ENCODE results near the gene BMPER. TPM values are rescaled to one million over a fixed set of nuclear protein-coding genes. Genes with fewer than 3 reads are reported as not detected.

BMPER gene
- total and polyA plus RNA-seq, 12 donors: 0.29 to 1.9 (median 0.85) TPM; not detected in 2

DNA sequence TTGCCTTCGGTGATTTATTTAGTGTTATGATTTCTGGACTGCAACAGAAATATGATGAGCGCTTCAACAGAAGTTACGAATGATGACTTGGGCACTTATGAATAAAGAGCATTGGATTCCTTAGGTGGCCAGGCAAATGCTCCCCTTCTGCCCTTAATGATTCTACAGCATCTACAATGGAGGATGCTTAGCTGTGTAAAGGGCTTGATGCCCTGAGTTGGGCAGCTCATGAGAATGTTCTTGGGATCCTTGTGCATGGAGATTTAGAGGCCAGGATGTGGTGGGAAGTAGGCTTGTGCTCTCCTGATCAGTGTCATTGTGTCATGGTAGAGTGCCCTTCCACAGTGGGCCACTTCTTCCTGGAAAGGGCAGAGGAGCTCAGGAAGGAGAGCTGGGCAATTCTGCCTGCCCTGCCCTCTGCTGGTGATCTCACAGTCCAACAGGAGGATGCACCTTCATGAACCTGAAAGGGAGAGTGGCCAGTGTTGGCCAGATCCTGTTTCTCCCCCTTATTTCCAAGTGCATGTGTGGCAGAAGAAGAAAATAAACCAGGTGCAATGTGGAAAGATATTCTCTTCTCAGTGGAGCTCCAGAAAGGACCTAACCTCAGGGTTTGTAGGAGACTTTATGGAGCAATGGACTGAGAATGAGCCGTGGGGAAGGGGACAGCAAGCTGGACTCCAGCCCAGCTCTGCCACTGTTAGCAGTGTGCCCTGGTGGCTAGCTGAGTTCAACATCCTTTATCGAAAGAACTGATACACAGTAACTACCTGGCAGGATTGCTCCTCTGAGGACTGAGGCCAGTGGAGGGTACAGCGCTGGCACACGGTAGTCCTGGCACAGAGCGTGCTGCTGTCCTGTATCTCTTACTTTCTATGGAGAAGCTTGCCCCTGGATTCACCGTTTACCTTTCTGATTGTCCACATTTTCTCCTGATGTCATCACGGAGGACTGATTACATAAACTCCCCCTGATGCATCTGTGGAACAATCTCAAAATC, 182.9 kb downstream of the BMPER start:
- Histone ChIP-seq H3K36me3 (replicated peaks in 1 of 2) (no peaks in the 10 kb centered on the region), H3K27me3 (no peaks in the 10 kb centered on the region), H3K27ac (no peak overlapping the region), H3K4me1 (replicated peaks in 1 of 2) (no peaks in the 10 kb centered on the region), H3K9me3 (replicated peaks in 1 of 3) (no peaks in the 10 kb centered on the region), H3K4me3 (no peak overlapping the region)
- peak in 5 of 7 donors; percentile 16 to 34 (median 19) for DNase-seq
- intact Hi-C loops (cut with DNase I): no loop called here
- WGBS, 4 donors: 85 to 89% (median 88%) methylated on average over 10 of the region's 10 CpGs
- TF ChIP-seq POLR2A (IDR thresholded peaks at IDR 0.05): no peak
- TF ChIP-seq, protein P1, sequence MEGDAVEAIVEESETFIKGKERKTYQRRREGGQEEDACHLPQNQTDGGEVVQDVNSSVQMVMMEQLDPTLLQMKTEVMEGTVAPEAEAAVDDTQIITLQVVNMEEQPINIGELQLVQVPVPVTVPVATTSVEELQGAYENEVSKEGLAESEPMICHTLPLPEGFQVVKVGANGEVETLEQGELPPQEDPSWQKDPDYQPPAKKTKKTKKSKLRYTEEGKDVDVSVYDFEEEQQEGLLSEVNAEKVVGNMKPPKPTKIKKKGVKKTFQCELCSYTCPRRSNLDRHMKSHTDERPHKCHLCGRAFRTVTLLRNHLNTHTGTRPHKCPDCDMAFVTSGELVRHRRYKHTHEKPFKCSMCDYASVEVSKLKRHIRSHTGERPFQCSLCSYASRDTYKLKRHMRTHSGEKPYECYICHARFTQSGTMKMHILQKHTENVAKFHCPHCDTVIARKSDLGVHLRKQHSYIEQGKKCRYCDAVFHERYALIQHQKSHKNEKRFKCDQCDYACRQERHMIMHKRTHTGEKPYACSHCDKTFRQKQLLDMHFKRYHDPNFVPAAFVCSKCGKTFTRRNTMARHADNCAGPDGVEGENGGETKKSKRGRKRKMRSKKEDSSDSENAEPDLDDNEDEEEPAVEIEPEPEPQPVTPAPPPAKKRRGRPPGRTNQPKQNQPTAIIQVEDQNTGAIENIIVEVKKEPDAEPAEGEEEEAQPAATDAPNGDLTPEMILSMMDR (IDR thresholded peaks at IDR 0.05): peak in 5 of 6 experiments; percentile 25 to 52 (median 36)

GRCh38 chr7:34090816-34091215, 185.5 kb downstream of the BMPER start:
- Histone ChIP-seq H3K9me3 (replicated peaks in 1 of 3) (no peaks in the 10 kb centered on the region), H3K27me3 (no peaks in the 10 kb centered on the region), H3K36me3 (replicated peaks in 1 of 2) (no peaks in the 10 kb centered on the region), H3K4me3 (no peak overlapping the region), H3K4me1 (replicated peaks in 1 of 2) (peaks cover 0 to 3% of the 10 kb centered on the region in 2 donors), H3K27ac (no peak overlapping the region)
- intact Hi-C loops (cut with DNase I): no loop called here
- TF ChIP-seq POLR2A (IDR thresholded peaks at IDR 0.05): no peak
- TF ChIP-seq, protein P1 (IDR thresholded peaks at IDR 0.05): no peak
- WGBS, 4 donors: 54 to 65% (median 61%) methylated on average over 5 of the region's 5 CpGs
- no peak for DNase-seq

DNA sequence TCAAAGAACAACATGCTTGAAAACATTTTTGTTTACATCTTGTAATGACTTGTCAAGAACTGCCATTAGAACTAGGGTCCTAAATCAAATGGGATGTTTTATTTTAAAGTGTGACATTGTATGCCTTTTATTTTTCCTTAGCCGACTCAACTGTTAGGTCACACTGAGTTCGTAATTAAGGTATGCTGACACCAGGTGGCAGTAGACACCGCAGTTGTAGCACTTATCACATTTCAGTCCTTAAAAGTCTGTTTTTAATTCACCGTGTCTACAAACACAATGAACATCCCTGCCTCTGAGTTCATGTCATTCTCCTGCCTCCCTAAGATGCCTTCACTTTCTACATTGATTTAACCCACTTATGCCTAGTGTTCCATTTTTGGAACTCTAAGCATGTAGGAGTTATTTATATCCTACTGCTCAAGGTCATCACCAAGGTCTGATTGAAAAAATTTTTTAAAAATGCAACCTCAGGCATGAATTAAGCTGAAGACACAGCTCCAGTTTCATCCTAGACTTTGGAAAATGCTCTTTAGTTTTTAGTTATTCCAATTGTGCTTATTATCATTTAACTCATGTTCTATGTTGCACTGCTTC, 186.1 kb downstream of the BMPER start:
- no peak overlapping the region for H3K27ac ChIP-seq
- H3K9me3 ChIP-seq (replicated peaks in 1 of 3): no peaks in the 10 kb centered on the region
- H3K27me3 ChIP-seq: no peaks in the 10 kb centered on the region
- peak in 3 of 7 donors; percentile 30 to 61 (median 35) for DNase-seq
- intact Hi-C loops (cut with DNase I): no loop called here
- TF ChIP-seq, protein P1 (IDR thresholded peaks at IDR 0.05): peak; percentile 8 to 46 (median 38)
- TF ChIP-seq POLR2A (IDR thresholded peaks at IDR 0.05): no peak
- peaks cover 0 to 6% of the 10 kb centered on the region in 2 donors for H3K4me1 ChIP-seq (replicated peaks in 1 of 2)
- no peak overlapping the region for H3K4me3 ChIP-seq
- H3K36me3 ChIP-seq (replicated peaks in 1 of 2): no peaks in the 10 kb centered on the region
- 24 to 31% (median 28%) methylated on average over 4 of the region's 4 CpGs for WGBS, 4 donors

- intact Hi-C loops (cut with DNase I): no loop called here
- no peaks in the 10 kb centered on the region for H3K27me3 ChIP-seq
- peaks cover 0 to 6% of the 10 kb centered on the region in 2 donors for H3K4me1 ChIP-seq (replicated peaks in 1 of 2)
- no peak overlapping the region for H3K27ac ChIP-seq
- no peaks in the 10 kb centered on the region for H3K9me3 ChIP-seq (replicated peaks in 1 of 3)
- no peak overlapping the region for H3K4me3 ChIP-seq
- no peak for TF ChIP-seq POLR2A (IDR thresholded peaks at IDR 0.05)
- TF ChIP-seq, protein P1 (IDR thresholded peaks at IDR 0.05): no peak
- no peaks in the 10 kb centered on the region for H3K36me3 ChIP-seq (replicated peaks in 1 of 2)
- DNase-seq: no peak
- 82 to 87% (median 85%) methylated on average over 3 of the region's 3 CpGs for WGBS, 4 donors
Observed at GRCh38 chr7:34093276-34093675, 187.9 kb downstream of the BMPER start.

Data from adrenal gland (tissue), 12 donors.